NCI-H2107 treated with DMSO at 0.1 percent for 48 hours (cell line): ENCODE data around the gene CCL5.
A peak's percentile ranks its signal among the peaks of the same experiment; 100 is the strongest.
"Not testable (repeated sequence)": the region's sequence is repeated elsewhere in the genome, so short reads cannot be mapped to it uniquely, and the experiment has no call there.

Experiments
- DNase-seq: peaks from one replicate; lab custom pipeline; 2025; ENCODE audit not compliant: unreplicated experiment; lab: John Stamatoyannopoulos, UW

Gene CCL5

GRCh38 chr17:35898283-35899070 lies 18.3 kb upstream of the CCL5 start:
- DNase-seq, result peak; percentile 40

GRCh38 chr17:35897772-35898171 lies 17.6 kb upstream of the CCL5 start:
- DNase-seq, result not testable (repeated sequence)

- DNase-seq, result peak; percentile 27
These were observed 15.8 kb upstream of the CCL5 start for GRCh38 chr17:35895636-35896587.

GRCh38 chr17:35894206-35894605 lies 14.0 kb upstream of the CCL5 start:
- DNase-seq, result no peak

- no peak for DNase-seq
These were observed 13.6 kb upstream of the CCL5 start for GRCh38 chr17:35893751-35894150.

GRCh38 chr17:35892091-35893035 lies 12.2 kb upstream of the CCL5 start:
- DNase-seq, result no peak

- no peak for DNase-seq
These were observed 11.1 kb upstream of the CCL5 start for GRCh38 chr17:35891269-35891668.

GRCh38 chr17:35890774-35891155 lies 10.6 kb upstream of the CCL5 start:
- DNase-seq, result peak; percentile 96

GRCh38 chr17:35889818-35890773 lies 9.9 kb upstream of the CCL5 start:
- DNase-seq, result peak; percentile 75

GRCh38 chr17:35889241-35889640 lies 9.1 kb upstream of the CCL5 start:
- no peak for DNase-seq

GRCh38 chr17:35878361-35878760 lies 1.8 kb downstream of the CCL5 start:
- DNase-seq, result no peak

- no peak for DNase-seq
These were observed 2.7 kb downstream of the CCL5 start for GRCh38 chr17:35877345-35878029.

GRCh38 chr17:35876534-35876933 lies 3.6 kb downstream of the CCL5 start:
- DNase-seq, result no peak

- no peak for DNase-seq
These were observed 4.4 kb downstream of the CCL5 start for GRCh38 chr17:35875800-35876139.

GRCh38 chr17:35875072-35875799 lies 4.9 kb downstream of the CCL5 start:
- DNase-seq, result no peak

GRCh38 chr17:35872196-35872980 lies 7.8 kb downstream of the CCL5 start:
- DNase-seq, result no peak

GRCh38 chr17:35870906-35871819 lies 9.0 kb downstream of the CCL5 start:
- DNase-seq, result no peak
